GM23248 (cell line): Measurements from ENCODE around the gene PDCD10. TPM values are rescaled to one million over a fixed set of nuclear protein-coding genes. Genes with fewer than 3 reads are reported as not detected.

Source experiments
- DNase-seq: peaks from one replicate; pipeline ENCODE4 v3.0.0-alpha.2; 2015
- H2AFZ ChIP-seq: fragments of 200-600 bp; sonication (generic); 2 replicates; pipeline ENCODE4 v1.6.1; 2016; ENCODE audit warnings: antibody characterized with exemption
- H3F3A ChIP-seq: fragments of 200-600 bp; sonication (generic); 2 replicates; pipeline ENCODE4 v1.6.1; 2016; ENCODE audit warnings: mild to moderate bottlenecking, antibody characterized with exemption, mixed run types; ENCODE audit not compliant: insufficient read depth
- H3K27ac ChIP-seq: fragments of 200-600 bp; sonication (generic); 2 replicates; pipeline ENCODE4 v1.5.1; 2016; ENCODE audit warnings: mild to moderate bottlenecking
- H3K27me3 ChIP-seq: fragments of 200-600 bp; sonication (generic); replicated peaks from 2 replicates; pipeline ENCODE4 v1.6.1; 2016; ENCODE audit warnings: mild to moderate bottlenecking; ENCODE audit not compliant: insufficient read depth
- H3K36me3 ChIP-seq: fragments of 200-600 bp; sonication (generic); 2 replicates; pipeline ENCODE4 v1.6.1; 2016; ENCODE audit warnings: low read depth, mild to moderate bottlenecking
- H3K4me1 ChIP-seq: fragments of 200-600 bp; sonication (generic); 2 replicates; pipeline ENCODE4 v1.6.1; 2016; ENCODE audit warnings: mild to moderate bottlenecking; ENCODE audit not compliant: insufficient read depth
- H3K4me2 ChIP-seq: fragments of 200-600 bp; sonication (generic); one replicate; pipeline ENCODE4 v1.6.1; 2016; ENCODE audit warnings: mild to moderate bottlenecking; ENCODE audit not compliant: unreplicated experiment
- H3K4me3 ChIP-seq: fragments of 200-600 bp; sonication (generic); 2 replicates; pipeline ENCODE4 v1.5.1; 2016; ENCODE audit warnings: mild to moderate bottlenecking
- H3K79me2 ChIP-seq: fragments of 200-600 bp; sonication (generic); 2 replicates; pipeline ENCODE4 v1.6.1; 2016; ENCODE audit warnings: mild to moderate bottlenecking; ENCODE audit not compliant: insufficient read depth
- H3K9ac ChIP-seq: fragments of 200-600 bp; sonication (generic); 2 replicates; pipeline ENCODE4 v1.6.1; 2016; ENCODE audit warnings: mild to moderate bottlenecking
- H3K9me2 ChIP-seq: fragments of 200-600 bp; sonication (generic); 2 replicates; pipeline ENCODE4 v1.6.1; 2016; ENCODE audit warnings: mixed run types, mild to moderate bottlenecking, moderate library complexity; ENCODE audit not compliant: insufficient read depth
- H3K9me3 ChIP-seq: fragments of 200-600 bp; sonication (generic); one replicate; pipeline ENCODE4 v1.6.1; 2017; ENCODE audit warnings: low read depth
- H4K20me1 ChIP-seq: fragments of 200-600 bp; sonication (generic); 2 replicates; pipeline ENCODE4 v1.6.0; 2016; ENCODE audit not compliant: insufficient read depth
- EZH2 ChIP-seq: fragments of 200-600 bp; sonication (generic); IDR thresholded peaks from 2 replicates; pipeline ENCODE4 v1.6.1; 2018; ENCODE audit warnings: antibody characterized with exemption, mild to moderate bottlenecking; ENCODE audit not compliant: insufficient read depth, poor library complexity, severe bottlenecking
- EZH2phosphoT487 ChIP-seq: fragments of 200-600 bp; sonication (generic); IDR thresholded peaks from 2 replicates; pipeline ENCODE4 v1.6.1; 2018; ENCODE audit warnings: antibody characterized with exemption, moderate library complexity, mild to moderate bottlenecking, low read depth; ENCODE audit not compliant: insufficient read depth
- WGBS, 2 experiments: methylation state at CpG; one replicate each; pipeline ENCODE4 v1.1.6; 2015 to 2017; ENCODE audit warnings: low lambda C conversion rate in 2 of 2, low coverage in 1 of 2; ENCODE audit errors: missing lambda C conversion rate in 2 of 2; 5-methylcytosine and 5-hydroxymethylcytosine counted together
- in situ Hi-C: fragments of 300-500 bp; cut with MboI; formaldehyde crosslinking; loops from 2 replicates; pipeline ENCODE4 v1.15.0; 2020
- polyA plus RNA-seq: library from polyadenylated mRNA; unstranded; fragments of >200 nt; fragmentation: Nextera tagmentation; extraction: Ambion mirVana; gene quantifications from 2 replicates; pipeline ENCODE4 v1.2.1, GENCODE V29; 2016
- total RNA-seq: library from RNA; depleted of rRNA; stranded (reverse); fragments of >200 nt; shearing (Covaris generic); gene quantifications from 2 replicates; pipeline ENCODE4 v1.2.3, GENCODE V29; 2014

The PDCD10 gene
- total and polyA plus RNA-seq, 2 experiments from 2014 or later = 61.7 to 71.6 TPM

DNA sequence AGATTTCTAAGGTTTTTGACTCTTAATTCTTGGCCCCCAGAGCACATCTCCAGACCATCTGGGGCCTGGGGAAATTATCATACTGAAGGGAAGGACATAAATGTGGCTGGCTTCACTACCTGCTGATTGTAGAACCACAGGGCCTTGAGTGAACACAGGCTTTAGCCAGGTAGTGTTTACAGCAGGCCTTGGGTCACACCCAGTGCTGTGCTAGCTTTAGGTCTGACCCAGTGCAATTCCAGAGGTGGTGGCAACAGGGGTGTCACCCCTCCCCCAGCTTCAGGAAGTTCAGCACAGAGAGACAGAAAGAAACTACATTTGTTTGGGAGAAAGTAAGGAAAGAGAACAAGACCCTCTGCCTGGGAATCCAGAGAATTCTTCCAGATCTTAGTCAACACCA lies 24.1 kb downstream of the PDCD10 start:
- H3K9ac ChIP-seq = no peak overlapping the region
- H3K27ac ChIP-seq = no peak overlapping the region
- in situ Hi-C loops = no loop called here
- no peak overlapping the region for H3K4me3 ChIP-seq
- H3F3A ChIP-seq = no peaks in the 10 kb centered on the region
- H4K20me1 ChIP-seq = peaks cover 17% of the 10 kb centered on the region
- no peaks in the 10 kb centered on the region for H3K9me3 ChIP-seq
- no peak overlapping the region for H2AFZ ChIP-seq
- no peak for DNase-seq
- no peak overlapping the region for H3K4me2 ChIP-seq
- no peaks in the 10 kb centered on the region for H3K27me3 ChIP-seq
- TF ChIP-seq EZH2phosphoT487 (no peak), EZH2 (no peak)
- no peaks in the 10 kb centered on the region for H3K4me1 ChIP-seq
- H3K9me2 ChIP-seq = no peaks in the 10 kb centered on the region
- H3K36me3 ChIP-seq = no peaks in the 10 kb centered on the region; the same call in 1 of the 2 replicates
- peaks cover 99% of the 10 kb centered on the region for H3K79me2 ChIP-seq

DNA sequence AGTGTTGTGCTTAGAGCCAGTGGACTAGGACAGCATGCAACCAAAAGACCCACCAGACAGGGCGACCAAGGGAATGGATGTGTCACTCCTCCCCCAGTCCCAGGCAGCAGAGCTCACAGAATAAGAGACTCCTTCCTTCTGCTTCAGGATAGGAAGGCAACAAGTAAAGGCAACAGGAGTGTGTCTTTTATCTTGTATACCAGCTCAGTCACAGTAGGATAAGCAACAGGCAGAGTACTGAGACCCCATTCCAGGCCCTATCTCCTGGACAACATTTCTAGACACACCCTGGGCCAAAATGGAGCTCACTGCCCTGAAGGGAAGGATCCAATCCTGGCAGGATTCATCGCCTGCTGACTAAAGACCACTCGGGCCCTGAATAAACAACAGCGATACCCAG lies 25.0 kb downstream of the PDCD10 start:
- no peak overlapping the region for H3K27ac ChIP-seq
- H3K79me2 ChIP-seq = peaks cover 99% of the 10 kb centered on the region
- peaks cover 17% of the 10 kb centered on the region for H4K20me1 ChIP-seq
- in situ Hi-C loops = no loop called here
- H3K9ac ChIP-seq = no peak overlapping the region
- WGBS, 2 experiments = 86 to 88% methylated on average over 4 of the region's 4 CpGs
- TF ChIP-seq EZH2phosphoT487 (no peak), EZH2 (no peak)
- H3K9me3 ChIP-seq = no peaks in the 10 kb centered on the region
- no peak for DNase-seq
- no peaks in the 10 kb centered on the region for H3K36me3 ChIP-seq
- no peak overlapping the region for H3K4me2 ChIP-seq
- no peaks in the 10 kb centered on the region for H3K9me2 ChIP-seq
- H3K4me3 ChIP-seq = no peak overlapping the region
- no peaks in the 10 kb centered on the region for H3K27me3 ChIP-seq
- H2AFZ ChIP-seq = no peak overlapping the region
- H3K4me1 ChIP-seq = no peaks in the 10 kb centered on the region
- H3F3A ChIP-seq = no peaks in the 10 kb centered on the region

- in situ Hi-C loops = no loop called here
- Histone ChIP-seq H3K4me2 (no peak overlapping the region), H3K4me3 (no peak overlapping the region), H3K9ac (no peak overlapping the region), H3K36me3 (0 out of 2 replicates have a peak, but pooled peaks cover 7% of the 10 kb centered on the region), H2AFZ (no peak overlapping the region), H3F3A (no peaks in the 10 kb centered on the region), H4K20me1 (no peaks in the 10 kb centered on the region), H3K79me2 (peaks cover 69% of the 10 kb centered on the region), H3K9me2 (no peaks in the 10 kb centered on the region), H3K27ac (no peak overlapping the region), H3K27me3 (no peaks in the 10 kb centered on the region), H3K9me3 (no peaks in the 10 kb centered on the region), H3K4me1 (no peaks in the 10 kb centered on the region)
- no peak for TF ChIP-seq EZH2phosphoT487
- TF ChIP-seq EZH2 = no peak
- DNase-seq = peak; percentile 5
- WGBS, 2 experiments = 97 to 99% methylated on average over 2 of the region's 2 CpGs
Observed at GRCh38 chr3:167705840-167706239, 28.9 kb downstream of the PDCD10 start.

DNA sequence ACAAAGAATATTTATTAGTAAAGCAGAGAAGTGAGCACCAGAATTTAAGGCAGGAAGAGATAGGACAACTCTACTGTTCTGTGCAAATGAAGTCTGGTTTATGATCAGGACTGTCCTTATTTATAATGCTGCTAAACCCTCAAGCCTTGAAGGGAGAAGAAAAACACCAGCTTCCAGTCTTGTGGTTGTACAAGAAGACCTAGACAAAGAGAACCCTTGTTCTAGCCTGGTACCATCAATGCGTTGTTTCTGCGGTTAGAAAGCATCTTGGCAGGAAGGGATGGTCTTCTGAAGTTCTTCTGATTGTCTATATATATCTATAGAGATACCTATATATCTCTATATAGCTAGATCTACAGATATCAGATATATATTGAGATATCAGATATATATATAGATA lies 33.8 kb downstream of the PDCD10 start:
- H4K20me1 ChIP-seq = no peaks in the 10 kb centered on the region
- no peaks in the 10 kb centered on the region for H3F3A ChIP-seq
- H2AFZ ChIP-seq = no peak overlapping the region
- no peak overlapping the region for H3K9ac ChIP-seq
- DNase-seq = no peak
- peaks cover 60% of the 10 kb centered on the region for H3K79me2 ChIP-seq
- TF ChIP-seq EZH2phosphoT487 = no peak
- TF ChIP-seq EZH2 = no peak
- no peak overlapping the region for H3K4me2 ChIP-seq
- no peak overlapping the region for H3K4me3 ChIP-seq
- no peaks in the 10 kb centered on the region for H3K9me2 ChIP-seq
- 96 to 100% methylated on average over 2 of the region's 2 CpGs for WGBS, 2 experiments
- no peaks in the 10 kb centered on the region for H3K27me3 ChIP-seq
- no peaks in the 10 kb centered on the region for H3K9me3 ChIP-seq
- no peaks in the 10 kb centered on the region for H3K4me1 ChIP-seq
- H3K27ac ChIP-seq = no peak overlapping the region
- in situ Hi-C loops = no loop called here
- peaks cover 25% of the 10 kb centered on the region; the same call in 1 of the 2 replicates for H3K36me3 ChIP-seq

- H3K9ac ChIP-seq = no peak overlapping the region
- peaks cover 34% of the 10 kb centered on the region; the same call in 1 of the 2 replicates for H3K36me3 ChIP-seq
- no peak for TF ChIP-seq EZH2phosphoT487
- no peak for TF ChIP-seq EZH2
- H3K27me3 ChIP-seq = no peaks in the 10 kb centered on the region
- no peak overlapping the region for H2AFZ ChIP-seq
- no peaks in the 10 kb centered on the region for H3K9me3 ChIP-seq
- no peak overlapping the region for H3K4me3 ChIP-seq
- in situ Hi-C loops = no loop called here
- no peaks in the 10 kb centered on the region for H3F3A ChIP-seq
- no peak overlapping the region for H3K4me2 ChIP-seq
- DNase-seq = peak; percentile 20
- no peak overlapping the region for H3K27ac ChIP-seq
- peaks cover 51% of the 10 kb centered on the region for H3K79me2 ChIP-seq
- H3K9me2 ChIP-seq = no peaks in the 10 kb centered on the region
- 6 to 8% methylated on average over 4 of the region's 4 CpGs for WGBS, 2 experiments
- H4K20me1 ChIP-seq = no peaks in the 10 kb centered on the region
- no peaks in the 10 kb centered on the region for H3K4me1 ChIP-seq
Observed at GRCh38 chr3:167700046-167700445, 34.6 kb downstream of the PDCD10 start.
